T-helper 1 cell treated with Interleukin-12 subunit alpha and Interleukin-12 subunit beta and Interleukin-4 antibody, amounts not matched to agents 30 μg/mL and 1 μg/mL, for 36 hours (primary cell): Measurements from ENCODE around the gene SCYGR1.
A peak's percentile ranks its signal among the peaks of the same experiment; 100 is the strongest.

Experiments used
- H3K27ac Mint-ChIP-seq: one replicate; pipeline ENCODE4 v1.8.0; 2021; ENCODE audit warnings: mild to moderate bottlenecking, mixed read lengths
- H3K27me3 Mint-ChIP-seq: one replicate; pipeline ENCODE4 v1.8.0; 2021; ENCODE audit warnings: low read depth, mixed read lengths
- H3K36me3 Mint-ChIP-seq: one replicate; pipeline ENCODE4 v1.8.0; 2021; ENCODE audit warnings: low read depth, mixed read lengths
- H3K4me1 Mint-ChIP-seq: one replicate; pipeline ENCODE4 v1.8.0; 2021; ENCODE audit warnings: low read depth, mixed read lengths
- H3K4me3 Mint-ChIP-seq: one replicate; pipeline ENCODE4 v1.8.0; 2021; ENCODE audit warnings: mild to moderate bottlenecking, moderate library complexity, mixed read lengths
- H3K9me3 Mint-ChIP-seq: one replicate; pipeline ENCODE4 v1.8.0; 2021; ENCODE audit warnings: mixed read lengths

The SCYGR1 gene

DNA sequence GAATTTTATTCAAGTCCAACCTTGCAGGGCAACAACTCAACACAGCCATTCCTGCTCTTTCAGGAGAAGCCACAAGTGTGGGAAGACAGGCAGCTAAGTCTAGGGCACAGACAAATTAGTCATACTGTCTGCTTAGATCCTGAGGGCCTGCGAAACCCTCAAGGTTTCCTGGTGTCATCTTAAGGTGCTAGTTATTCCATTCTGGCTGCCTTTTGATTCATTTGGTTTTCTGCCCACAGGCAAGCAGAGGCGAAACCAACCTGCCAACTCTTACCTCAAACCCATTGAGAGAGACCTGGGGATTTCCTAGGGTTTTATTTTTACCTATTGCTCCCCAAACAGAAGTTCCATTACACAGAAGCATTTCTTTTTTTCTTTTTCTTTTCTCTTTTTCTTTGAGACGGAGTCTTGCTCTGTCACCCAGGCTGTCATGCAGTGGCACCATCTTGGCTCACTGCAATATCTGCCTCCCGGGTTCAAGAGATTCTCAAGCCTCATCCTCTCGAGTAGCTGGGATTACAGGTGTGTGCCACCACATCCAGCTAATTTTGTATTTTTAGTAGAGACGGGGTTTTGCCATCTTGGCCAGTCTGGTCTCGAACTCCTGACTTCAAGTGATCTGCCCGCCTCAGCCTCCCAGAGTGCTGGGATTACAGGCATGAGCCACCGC, 23.7 kb upstream of the SCYGR1 start:
- peak overlapping the region; percentile 66 for H3K27ac Mint-ChIP-seq

DNA sequence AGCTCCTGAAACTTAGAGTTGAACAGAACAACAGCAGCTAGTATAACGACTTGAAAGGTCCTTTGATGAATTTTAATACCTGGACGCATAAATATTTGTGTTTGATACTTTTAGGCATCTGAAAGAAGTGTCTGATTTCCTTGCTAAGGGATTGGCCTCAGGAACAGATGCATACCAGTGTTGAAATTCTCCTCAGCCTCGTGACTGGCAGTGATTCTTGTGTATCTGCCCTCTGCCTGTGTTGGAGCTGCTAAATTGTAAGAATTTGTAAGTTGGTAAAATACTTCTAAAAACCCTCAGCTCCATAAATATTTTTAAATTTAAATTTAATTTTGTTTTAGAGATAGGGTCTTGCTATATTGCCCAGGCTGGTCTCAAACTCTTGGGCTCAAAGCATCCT, 22.4 kb upstream of the SCYGR1 start:
- Mint-ChIP-seq H3K4me3 (no peak overlapping the region), H3K4me1 (peaks cover 26% of the 10 kb centered on the region), H3K36me3 (no peaks in the 10 kb centered on the region), H3K9me3 (no peaks in the 10 kb centered on the region), H3K27me3 (no peaks in the 10 kb centered on the region), H3K27ac (no peak overlapping the region)

More for the DNA sequence above, 23.7 kb upstream of the SCYGR1 start:
- no peaks in the 10 kb centered on the region for H3K27me3 Mint-ChIP-seq
- no peaks in the 10 kb centered on the region for H3K9me3 Mint-ChIP-seq
- H3K36me3 Mint-ChIP-seq: no peaks in the 10 kb centered on the region
- H3K4me3 Mint-ChIP-seq: peak overlapping the region; percentile 21
- peaks cover 27% of the 10 kb centered on the region for H3K4me1 Mint-ChIP-seq

DNA sequence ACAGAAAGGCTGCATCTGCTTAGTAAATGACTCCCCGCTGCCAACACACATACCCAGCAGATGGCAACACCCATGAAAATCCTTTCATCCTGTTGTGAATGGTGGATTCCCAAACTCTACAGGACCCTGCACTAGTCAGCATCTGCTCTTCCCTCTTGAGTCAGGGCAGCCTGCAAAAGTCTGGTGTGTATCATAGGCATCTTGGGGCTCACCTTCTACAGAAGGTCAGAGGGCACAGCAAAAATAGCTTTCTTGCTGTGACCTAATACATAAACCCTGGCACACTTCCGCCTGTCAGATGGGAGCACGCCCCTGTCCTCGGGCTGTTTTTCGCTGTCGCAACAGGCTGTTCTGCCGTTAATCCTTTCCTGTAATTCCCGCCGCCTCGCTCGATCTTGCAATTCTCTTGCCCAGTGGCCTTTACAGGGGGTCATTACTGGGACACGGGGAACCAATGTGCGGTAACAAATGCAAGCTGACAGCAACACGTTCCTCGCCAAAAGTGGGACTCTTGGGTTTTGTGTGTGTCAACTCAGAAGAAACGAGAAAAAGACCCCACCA, 19.9 kb upstream of the SCYGR1 start:
- Mint-ChIP-seq H3K27me3 (no peaks in the 10 kb centered on the region), H3K9me3 (no peaks in the 10 kb centered on the region), H3K4me1 (peaks cover 22% of the 10 kb centered on the region), H3K27ac (no peak overlapping the region), H3K36me3 (no peaks in the 10 kb centered on the region), H3K4me3 (no peak overlapping the region)

DNA sequence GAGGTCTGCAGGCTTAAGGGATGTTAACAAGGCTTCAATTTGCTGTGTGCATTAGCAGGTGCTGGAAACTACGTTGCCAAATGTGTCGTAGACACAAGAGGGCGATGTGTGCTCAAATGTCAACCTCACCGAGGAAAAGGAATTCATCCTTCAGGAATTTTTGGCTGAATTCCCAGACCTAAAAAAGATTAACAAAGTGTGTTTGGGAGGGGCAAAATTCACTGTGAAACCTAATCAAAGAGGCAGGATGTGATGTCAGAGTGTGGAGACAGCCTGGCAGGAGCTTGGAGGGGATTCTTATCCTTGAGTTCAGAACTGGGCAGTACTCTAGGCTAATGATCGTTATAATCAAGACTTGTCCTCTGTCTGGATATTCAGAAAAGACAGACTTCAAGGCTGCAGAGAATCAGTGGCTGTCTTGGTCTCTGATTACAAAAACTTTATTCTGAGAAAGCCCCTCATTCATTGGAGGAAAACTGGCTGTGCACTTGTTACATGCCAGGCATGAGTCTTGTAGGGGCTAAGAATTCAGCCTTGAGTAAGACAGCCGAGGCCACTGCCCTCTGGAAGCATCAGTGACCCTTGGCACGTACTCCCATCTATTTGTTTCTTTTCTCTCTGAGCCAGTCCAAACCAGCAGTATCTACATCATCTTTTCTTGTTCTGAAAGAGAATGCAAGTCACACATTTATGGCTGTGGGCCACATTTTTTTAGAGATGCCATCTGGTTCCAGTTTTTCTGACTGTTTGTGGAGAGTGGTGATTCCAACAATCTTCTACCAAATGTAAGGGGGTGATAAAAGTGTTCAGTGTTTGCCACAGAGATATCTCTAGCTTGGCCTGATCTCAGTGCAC, 18.7 kb upstream of the SCYGR1 start:
- no peaks in the 10 kb centered on the region for H3K9me3 Mint-ChIP-seq
- no peaks in the 10 kb centered on the region for H3K36me3 Mint-ChIP-seq
- H3K4me3 Mint-ChIP-seq: no peak overlapping the region
- H3K27me3 Mint-ChIP-seq: no peaks in the 10 kb centered on the region
- H3K4me1 Mint-ChIP-seq: peaks cover 11% of the 10 kb centered on the region
- no peak overlapping the region for H3K27ac Mint-ChIP-seq

DNA sequence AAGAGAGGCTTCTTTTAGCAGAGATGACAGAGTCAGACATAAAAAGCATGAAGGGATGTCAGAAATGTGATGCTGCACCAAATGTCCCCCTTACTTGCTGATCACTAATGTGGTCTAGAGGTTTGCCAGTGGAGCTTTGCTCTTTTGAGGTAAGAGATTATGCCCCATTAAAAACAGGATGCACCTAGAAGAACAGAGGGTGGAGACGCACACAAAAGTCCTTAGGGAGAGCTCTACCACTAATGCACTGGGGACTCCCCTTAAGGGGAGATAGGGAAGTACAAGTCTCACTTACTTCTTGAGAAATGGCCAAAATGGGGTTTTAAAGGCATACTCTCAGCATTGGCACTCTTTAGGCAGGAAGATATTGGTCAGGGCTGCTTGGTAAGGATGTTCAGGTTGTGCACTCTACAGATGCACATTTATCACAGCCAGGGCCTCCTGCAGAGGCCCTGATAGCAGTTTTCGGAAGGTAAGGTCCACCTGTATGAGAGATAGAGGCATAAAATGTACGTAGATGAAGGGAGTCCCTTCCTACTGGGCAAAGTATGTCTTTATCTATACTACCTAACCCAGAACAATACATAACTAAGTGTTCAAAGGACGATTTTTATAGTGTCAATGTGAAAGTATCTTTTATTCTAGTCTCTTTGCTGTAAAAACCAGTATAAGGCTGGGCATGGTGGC, 17.0 kb upstream of the SCYGR1 start:
- peaks cover 4% of the 10 kb centered on the region for H3K4me1 Mint-ChIP-seq
- H3K36me3 Mint-ChIP-seq: no peaks in the 10 kb centered on the region
- no peaks in the 10 kb centered on the region for H3K9me3 Mint-ChIP-seq
- no peak overlapping the region for H3K27ac Mint-ChIP-seq
- H3K27me3 Mint-ChIP-seq: no peaks in the 10 kb centered on the region
- H3K4me3 Mint-ChIP-seq: no peak overlapping the region

DNA sequence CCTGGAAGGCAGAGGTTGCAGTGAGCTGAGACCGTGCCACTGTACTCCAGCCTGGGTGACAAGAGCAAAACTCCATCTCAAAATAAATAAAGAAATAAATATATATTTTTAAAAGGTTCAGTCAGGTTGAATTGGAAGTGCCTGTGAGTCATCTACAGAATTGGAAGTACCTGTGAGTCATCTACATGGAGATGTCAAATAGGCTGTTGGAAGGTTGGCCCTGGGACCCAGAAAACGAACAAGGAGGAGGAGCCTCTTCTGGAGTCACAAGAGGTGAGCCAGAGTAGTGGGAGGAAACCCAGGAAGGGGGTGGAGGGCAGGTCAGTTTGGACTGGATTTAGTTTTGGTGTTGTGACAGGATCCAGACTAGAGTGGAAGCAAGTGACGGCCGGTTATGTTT, 15.2 kb upstream of the SCYGR1 start:
- Mint-ChIP-seq H3K27me3 (no peaks in the 10 kb centered on the region), H3K36me3 (no peaks in the 10 kb centered on the region), H3K4me1 (peaks cover 4% of the 10 kb centered on the region), H3K4me3 (no peak overlapping the region), H3K9me3 (no peaks in the 10 kb centered on the region), H3K27ac (no peak overlapping the region)

DNA sequence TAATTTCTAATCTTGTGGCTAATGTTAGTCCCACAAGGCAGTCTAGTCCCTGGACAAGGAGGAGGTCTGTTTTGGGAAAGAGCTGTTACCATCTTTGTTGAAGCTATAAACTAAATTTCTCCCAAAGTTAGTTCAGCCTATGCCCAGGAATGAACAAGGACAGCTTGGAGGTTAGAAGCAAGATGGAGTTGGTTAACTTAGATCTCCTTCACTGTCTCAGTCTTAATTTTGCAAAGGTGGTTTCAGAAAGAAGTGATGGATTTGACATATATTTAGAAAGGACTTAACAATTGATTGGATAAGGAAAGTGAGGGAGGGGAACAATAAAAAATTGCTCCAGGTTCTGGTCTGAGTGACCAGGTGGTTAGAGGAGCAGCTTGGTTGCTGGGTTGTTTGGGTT, 14.6 kb upstream of the SCYGR1 start:
- peaks cover 6% of the 10 kb centered on the region for H3K4me1 Mint-ChIP-seq
- H3K27ac Mint-ChIP-seq: no peak overlapping the region
- no peaks in the 10 kb centered on the region for H3K9me3 Mint-ChIP-seq
- H3K36me3 Mint-ChIP-seq: no peaks in the 10 kb centered on the region
- H3K27me3 Mint-ChIP-seq: no peaks in the 10 kb centered on the region
- no peak overlapping the region for H3K4me3 Mint-ChIP-seq

DNA sequence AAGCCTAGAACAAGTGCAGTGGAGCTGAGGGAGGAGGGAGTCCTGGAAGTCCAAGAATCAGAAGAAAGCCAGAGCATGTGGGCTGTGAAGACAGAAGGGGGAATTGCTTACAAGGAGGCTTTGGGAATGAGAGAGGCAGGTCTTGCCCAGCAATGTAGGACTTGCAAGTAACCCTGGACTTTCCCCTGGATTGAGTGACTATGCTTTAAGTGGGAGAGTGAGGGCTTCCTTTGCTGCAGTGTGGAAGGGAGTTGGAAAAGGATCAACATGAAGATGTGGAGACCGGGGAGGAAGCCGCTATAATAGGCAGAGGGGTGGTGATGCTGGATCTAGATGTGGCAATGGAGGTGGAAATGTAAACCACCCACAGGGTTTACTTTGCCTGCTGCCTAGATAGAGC, 13.8 kb upstream of the SCYGR1 start:
- Mint-ChIP-seq H3K27me3 (no peaks in the 10 kb centered on the region), H3K36me3 (no peaks in the 10 kb centered on the region), H3K4me3 (no peak overlapping the region), H3K27ac (no peak overlapping the region), H3K9me3 (no peaks in the 10 kb centered on the region), H3K4me1 (peaks cover 6% of the 10 kb centered on the region)

DNA sequence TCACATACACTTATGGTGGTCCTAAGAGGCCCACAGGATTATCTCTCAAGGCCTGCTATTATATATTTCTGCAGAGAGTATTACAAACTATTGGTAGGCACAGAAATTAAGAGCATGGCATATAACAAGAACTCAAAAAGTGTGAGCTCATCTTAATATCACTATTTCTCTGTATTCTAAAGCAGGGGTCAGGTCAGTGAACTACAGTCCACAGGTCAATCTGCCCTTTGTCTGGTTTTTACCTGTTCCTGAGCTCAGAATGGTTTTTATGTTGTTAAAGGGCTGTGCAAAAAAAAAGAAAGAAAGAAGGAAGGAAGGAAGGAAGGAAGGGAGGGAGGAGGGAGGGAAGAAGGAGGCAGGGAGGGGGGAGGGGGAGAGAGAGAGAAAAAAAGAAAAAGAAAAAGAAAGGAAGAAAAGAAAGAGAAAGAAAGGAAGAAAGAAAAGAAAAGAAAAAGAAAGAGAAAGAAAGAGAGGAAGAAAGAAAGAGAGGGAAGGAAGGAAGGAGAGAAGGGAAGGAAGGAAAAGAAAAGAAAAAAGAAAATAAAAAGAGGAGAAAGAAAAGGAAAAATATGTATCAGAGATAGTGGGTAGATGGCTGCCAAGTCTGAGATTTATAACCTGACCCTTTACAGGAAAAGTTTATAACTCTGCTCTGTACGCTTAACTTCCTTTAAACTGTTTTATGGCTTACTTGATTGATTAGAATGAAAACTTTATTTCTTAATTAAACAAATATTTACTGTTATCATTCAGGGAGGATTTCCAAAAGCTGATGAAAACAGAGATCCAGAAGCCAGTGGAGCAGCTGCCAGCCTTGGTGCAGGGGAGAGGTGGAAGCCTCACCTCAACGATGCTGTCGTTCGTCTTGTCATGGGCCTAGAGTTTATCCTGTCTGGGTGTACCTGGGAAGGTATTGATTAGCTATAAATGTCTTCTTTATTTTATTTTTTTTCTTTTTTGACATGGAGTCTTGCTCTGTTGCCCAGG, 11.2 kb upstream of the SCYGR1 start:
- no peak overlapping the region for H3K27ac Mint-ChIP-seq
- peaks cover 1% of the 10 kb centered on the region for H3K4me1 Mint-ChIP-seq
- H3K36me3 Mint-ChIP-seq: no peaks in the 10 kb centered on the region
- no peaks in the 10 kb centered on the region for H3K9me3 Mint-ChIP-seq
- H3K27me3 Mint-ChIP-seq: no peaks in the 10 kb centered on the region
- no peak overlapping the region for H3K4me3 Mint-ChIP-seq

DNA sequence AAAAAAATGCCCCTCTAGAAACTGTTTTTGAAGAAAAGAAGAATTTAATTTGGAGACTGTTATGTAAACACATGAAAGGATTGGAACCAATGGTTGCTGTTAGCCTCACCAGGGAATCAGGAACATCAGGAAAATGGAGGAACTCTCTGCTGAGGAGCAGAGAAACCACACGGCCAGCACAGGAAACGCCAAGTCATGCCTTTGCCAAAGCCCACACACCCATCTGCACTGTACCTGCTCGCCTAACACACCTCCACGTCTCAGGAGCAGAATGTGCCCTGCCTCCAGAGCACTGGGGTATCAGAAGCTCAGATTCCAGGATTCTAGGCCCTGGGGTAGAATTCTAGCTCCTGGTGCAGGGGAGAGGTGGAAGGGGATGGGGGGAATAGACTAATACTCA, 9.8 kb upstream of the SCYGR1 start:
- H3K27ac Mint-ChIP-seq: no peak overlapping the region
- no peaks in the 10 kb centered on the region for H3K9me3 Mint-ChIP-seq
- H3K4me3 Mint-ChIP-seq: no peak overlapping the region

DNA sequence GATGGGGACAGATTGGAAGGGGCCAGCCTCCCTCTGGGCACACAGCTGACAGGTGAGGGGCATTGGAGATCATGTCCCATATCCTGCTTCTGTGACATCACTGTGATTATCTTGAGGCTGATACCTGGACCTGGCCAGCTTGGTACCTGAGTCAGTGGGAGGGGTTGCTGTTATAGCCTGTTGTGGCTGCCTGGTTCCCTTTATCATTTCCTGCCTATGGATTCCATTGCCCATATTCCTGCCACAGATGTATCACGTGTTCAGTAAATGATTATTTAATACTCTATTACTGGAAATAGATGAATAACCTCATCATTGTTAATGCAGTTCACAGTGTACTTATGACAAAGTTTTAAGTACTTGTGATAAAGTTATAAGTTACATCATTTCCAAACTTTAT, 7.8 kb upstream of the SCYGR1 start:
- H3K4me1 Mint-ChIP-seq: peaks cover 1% of the 10 kb centered on the region
- no peak overlapping the region for H3K27ac Mint-ChIP-seq
- no peak overlapping the region for H3K4me3 Mint-ChIP-seq

More for the DNA sequence above, 9.8 kb upstream of the SCYGR1 start:
- H3K36me3 Mint-ChIP-seq: no peaks in the 10 kb centered on the region
- H3K27me3 Mint-ChIP-seq: no peaks in the 10 kb centered on the region
- H3K4me1 Mint-ChIP-seq: peaks cover 1% of the 10 kb centered on the region

DNA sequence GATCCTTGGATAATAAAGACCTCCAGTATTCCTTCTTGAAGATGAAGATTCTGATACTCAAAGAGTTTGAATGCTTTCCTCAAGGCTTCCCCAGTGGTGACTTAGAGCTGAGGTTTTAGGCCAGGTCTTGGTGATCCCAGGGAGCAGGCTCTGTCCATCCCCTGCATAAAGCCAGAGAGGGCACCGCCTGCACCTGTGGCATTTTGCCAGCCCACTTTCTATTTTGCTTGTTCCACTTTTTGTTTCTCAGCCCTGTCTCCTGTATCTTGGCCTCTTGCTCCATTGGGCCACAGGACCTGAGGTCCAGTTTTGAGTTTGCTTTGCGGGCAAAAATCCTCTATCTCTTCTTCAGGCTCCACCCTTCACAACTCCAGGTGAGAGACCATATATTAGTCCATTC, 6.7 kb upstream of the SCYGR1 start:
- Mint-ChIP-seq H3K27ac (no peak overlapping the region), H3K27me3 (no peaks in the 10 kb centered on the region), H3K4me3 (no peak overlapping the region), H3K4me1 (peaks cover 1% of the 10 kb centered on the region), H3K9me3 (no peaks in the 10 kb centered on the region), H3K36me3 (no peaks in the 10 kb centered on the region)

More for the DNA sequence above, 7.8 kb upstream of the SCYGR1 start:
- Mint-ChIP-seq H3K9me3 (no peaks in the 10 kb centered on the region), H3K36me3 (no peaks in the 10 kb centered on the region), H3K27me3 (no peaks in the 10 kb centered on the region)

DNA sequence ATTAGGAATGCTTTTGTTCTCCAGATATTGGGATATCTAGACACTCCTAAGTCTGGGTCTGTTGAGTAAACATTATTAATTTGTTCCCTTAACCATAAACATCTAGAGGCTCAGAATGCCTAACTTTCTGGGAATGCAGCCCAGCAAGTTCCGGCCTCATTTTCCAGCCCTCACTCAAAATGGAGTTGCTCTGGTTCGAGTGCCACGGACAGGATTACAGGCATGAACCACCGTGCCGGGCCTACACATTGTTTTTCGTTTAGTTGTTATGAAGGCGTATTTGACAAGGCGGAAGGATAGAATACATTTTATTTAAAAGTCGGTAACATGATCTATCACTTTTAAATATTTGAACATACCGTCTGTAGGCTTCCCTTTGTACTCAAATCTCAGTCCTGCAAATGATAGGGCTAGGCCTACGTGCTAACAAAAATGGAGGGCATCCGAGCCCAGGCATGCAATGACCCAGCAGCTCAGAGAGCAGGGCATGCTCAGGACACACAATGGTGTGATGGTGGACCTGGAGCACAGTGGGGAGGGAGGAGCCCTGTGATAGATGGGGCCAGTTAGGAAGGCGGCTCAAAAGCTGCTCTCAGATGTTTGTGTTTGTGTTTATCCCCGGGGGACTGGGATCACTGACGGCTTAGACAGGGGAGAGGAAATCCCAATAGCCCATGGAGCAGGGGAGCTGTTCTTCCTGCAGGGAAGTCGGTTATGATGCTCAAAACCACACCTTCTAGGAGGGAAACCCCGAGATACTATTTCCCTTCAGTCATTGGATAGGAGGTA, 2.9 kb upstream of the SCYGR1 start:
- Mint-ChIP-seq H3K36me3 (no peaks in the 10 kb centered on the region), H3K4me1 (no peaks in the 10 kb centered on the region), H3K27me3 (no peaks in the 10 kb centered on the region), H3K9me3 (no peaks in the 10 kb centered on the region), H3K4me3 (no peak overlapping the region), H3K27ac (no peak overlapping the region)
